GM12875 (cell line): ENCODE data around the gene PIGC.

Experiments
- H3K4me3 ChIP-seq: one replicate; pipeline ENCODE4 v1.5.1; 2011; ENCODE audit warnings: low read depth, low read length, control low read depth
- TF ChIP-seq, protein P1 (sequence below): IDR thresholded peaks from 2 replicates; pipeline ENCODE4 v1.5.1; 2011; ENCODE audit warnings: low read depth, mild to moderate bottlenecking, control low read depth, inconsistent platforms, low read length, moderate library complexity, borderline replicate concordance; ENCODE audit not compliant: insufficient read depth

Gene PIGC

DNA sequence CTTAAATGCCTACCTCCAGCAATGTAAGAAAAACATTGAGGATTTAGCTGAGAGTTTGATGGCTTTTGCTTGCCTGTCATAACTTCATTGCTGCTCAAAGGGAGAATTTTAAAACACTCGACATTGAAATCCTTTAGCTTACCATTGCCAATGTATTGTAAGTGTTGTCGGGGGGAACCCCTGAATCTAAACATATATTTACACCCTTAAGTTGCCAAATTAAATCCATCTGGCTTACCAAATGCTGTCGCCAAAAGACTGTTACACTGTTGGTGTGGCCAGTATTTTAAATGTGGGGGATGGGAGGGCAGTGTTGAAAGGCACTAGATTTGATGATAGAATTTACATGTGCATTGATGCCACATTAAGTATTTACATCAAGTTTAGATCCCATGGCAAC is 48.3 kb downstream of the PIGC start:
- TF ChIP-seq, protein P1, sequence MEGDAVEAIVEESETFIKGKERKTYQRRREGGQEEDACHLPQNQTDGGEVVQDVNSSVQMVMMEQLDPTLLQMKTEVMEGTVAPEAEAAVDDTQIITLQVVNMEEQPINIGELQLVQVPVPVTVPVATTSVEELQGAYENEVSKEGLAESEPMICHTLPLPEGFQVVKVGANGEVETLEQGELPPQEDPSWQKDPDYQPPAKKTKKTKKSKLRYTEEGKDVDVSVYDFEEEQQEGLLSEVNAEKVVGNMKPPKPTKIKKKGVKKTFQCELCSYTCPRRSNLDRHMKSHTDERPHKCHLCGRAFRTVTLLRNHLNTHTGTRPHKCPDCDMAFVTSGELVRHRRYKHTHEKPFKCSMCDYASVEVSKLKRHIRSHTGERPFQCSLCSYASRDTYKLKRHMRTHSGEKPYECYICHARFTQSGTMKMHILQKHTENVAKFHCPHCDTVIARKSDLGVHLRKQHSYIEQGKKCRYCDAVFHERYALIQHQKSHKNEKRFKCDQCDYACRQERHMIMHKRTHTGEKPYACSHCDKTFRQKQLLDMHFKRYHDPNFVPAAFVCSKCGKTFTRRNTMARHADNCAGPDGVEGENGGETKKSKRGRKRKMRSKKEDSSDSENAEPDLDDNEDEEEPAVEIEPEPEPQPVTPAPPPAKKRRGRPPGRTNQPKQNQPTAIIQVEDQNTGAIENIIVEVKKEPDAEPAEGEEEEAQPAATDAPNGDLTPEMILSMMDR = no peak

DNA sequence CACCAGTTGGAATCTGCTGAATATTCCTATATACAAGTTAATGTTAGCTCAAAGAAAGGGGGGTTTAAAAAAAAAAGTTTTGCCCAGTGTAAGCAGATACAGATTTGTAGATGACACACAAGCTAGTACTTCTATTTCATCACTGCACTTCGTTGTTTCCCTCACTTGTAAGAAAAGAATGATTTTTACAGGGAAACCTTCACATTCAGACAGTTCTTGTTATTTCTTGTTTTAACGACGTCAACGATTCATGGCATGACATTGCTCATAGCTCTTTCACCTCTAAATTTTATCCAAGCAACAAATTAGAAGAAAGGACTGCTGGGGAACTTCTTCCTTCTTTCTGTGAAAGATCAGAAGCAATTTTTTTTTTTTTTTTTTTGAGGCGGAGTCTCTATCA is 49.1 kb downstream of the PIGC start:
- H3K4me3 ChIP-seq = no peak overlapping the region
- TF ChIP-seq, protein P1 = no peak

More for the DNA sequence above, 48.3 kb downstream of the PIGC start:
- no peak overlapping the region for H3K4me3 ChIP-seq

DNA sequence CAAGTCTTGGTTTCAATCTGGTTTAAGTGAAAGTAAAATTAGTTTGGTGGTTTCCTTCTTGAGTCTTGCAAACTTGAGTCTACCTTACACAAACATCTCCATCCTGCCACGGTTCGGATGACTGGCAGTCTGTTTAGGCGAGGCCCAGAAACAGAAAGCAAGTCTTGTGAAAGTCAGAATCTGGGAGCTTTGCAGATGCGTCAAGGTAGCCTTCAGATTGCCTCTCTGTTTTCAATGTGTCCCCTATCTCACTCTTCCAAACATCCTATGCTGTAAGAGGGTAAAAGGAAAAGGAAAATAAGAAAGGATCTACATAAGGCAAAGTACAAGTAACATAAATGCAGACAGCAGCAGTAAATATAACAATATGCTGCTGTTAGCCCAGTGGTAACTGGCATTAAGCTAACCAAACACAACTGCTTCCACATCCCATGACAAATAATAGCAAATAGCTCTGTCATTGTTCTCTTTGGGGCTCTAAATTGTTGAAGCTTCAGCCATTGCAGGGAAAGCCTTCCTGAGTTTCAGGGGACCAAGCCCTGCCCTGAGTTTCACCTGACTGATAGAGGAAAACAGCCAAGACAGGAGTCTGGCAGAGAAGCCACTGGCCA is 49.6 kb downstream of the PIGC start:
- TF ChIP-seq, protein P1 = no peak
- H3K4me3 ChIP-seq = no peak overlapping the region

DNA sequence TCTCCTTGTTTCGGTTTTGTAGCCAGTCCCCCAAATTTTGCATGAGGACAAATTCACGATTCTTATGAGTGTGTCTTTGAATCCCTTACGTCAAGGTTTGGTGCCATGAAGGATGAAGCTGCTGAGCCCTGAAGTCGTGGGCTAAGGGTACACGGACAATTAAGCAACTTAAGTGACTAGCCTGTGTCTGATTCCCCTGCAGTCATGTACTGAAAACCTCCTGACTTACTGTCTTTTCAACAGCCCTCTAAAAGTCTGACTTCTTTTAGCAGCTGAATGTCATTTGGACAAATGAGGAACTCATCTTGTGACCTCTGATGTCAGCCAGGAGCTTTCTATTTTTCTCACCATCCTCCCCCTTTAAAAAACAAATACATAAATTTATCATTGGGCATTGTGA is 50.5 kb downstream of the PIGC start:
- TF ChIP-seq, protein P1 = no peak
- no peak overlapping the region for H3K4me3 ChIP-seq

DNA sequence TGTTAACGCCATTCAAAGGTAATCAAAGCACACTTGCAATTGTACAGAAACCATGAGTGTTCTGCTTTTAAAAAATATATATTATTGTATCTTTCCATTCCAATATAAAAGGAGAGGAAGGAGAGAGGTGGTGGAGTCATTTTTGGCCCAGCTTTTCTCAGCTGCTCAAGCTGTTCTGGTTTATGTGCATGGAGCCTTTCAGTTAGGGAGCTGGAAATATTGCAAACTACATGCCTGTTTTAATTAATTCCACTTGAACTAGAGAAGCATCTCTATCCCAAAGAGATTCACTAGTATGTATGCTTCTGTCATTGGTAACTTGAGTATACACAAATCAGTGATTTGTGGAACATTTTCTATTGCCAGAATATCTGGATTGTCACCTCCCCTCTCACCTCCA is 51.9 kb downstream of the PIGC start:
- H3K4me3 ChIP-seq = no peak overlapping the region
- TF ChIP-seq, protein P1 = no peak
